HepG2 (cell line): ENCODE data around the gene OSBPL2. TPM values are rescaled to one million over a fixed set of nuclear protein-coding genes. Genes with fewer than 3 reads are reported as not detected.

Experiments used
- AKNA ChIP-seq: sonication (generic); formaldehyde crosslinking; IDR thresholded peaks from 2 replicates; pipeline ENCODE4 v1.4.0; 2020; ENCODE audit warnings: missing genetic modification reagents, borderline replicate concordance
- HMG20B ChIP-seq: conservative IDR thresholded peaks from 2 replicates; pipeline ENCODE4 v1.6.1; 2016; ENCODE audit warnings: missing genetic modification reagents, missing compliant biosample characterization
- IKZF5 ChIP-seq: IDR thresholded peaks from 2 replicates; pipeline ENCODE4 v1.6.1; 2018; ENCODE audit warnings: missing genetic modification reagents, mild to moderate bottlenecking, missing compliant biosample characterization
- NR3C1 ChIP-seq: sonication (generic); formaldehyde crosslinking; IDR thresholded peaks from 2 replicates; pipeline ENCODE4 v1.4.0; 2020; ENCODE audit warnings: missing genetic modification reagents
- SOX5 ChIP-seq: IDR thresholded peaks from 2 replicates; pipeline ENCODE4 v1.6.1; 2016; ENCODE audit warnings: borderline replicate concordance
- SP1 ChIP-seq, 2 experiments: fragments of 450-650 bp in 1 of 2; sonication (generic) in 1 of 2; formaldehyde crosslinking in 1 of 2; IDR thresholded peaks; 2 replicates each; pipeline versions ENCODE4 v1.4.0 to v1.6.1; 2016 to 2020; ENCODE audit warnings: missing genetic modification reagents in 1 of 2
- TEAD3 ChIP-seq: optimal IDR thresholded peaks from 2 replicates; pipeline ENCODE3; 2016; ENCODE audit warnings: borderline replicate concordance
- ZBTB4 ChIP-seq: sonication (generic); formaldehyde crosslinking; IDR thresholded peaks from 2 replicates; pipeline ENCODE4 v1.4.0; 2020; ENCODE audit warnings: missing genetic modification reagents, mild to moderate bottlenecking, borderline replicate concordance
- ZFP41 ChIP-seq: sonication (generic); formaldehyde crosslinking; IDR thresholded peaks from 2 replicates; pipeline ENCODE4 v1.4.0; 2020; ENCODE audit warnings: mild to moderate bottlenecking, missing genetic modification reagents, borderline replicate concordance
- ZNF687 ChIP-seq: sonication (generic); formaldehyde crosslinking; IDR thresholded peaks from 2 replicates; pipeline ENCODE4 v1.5.1; 2020; ENCODE audit warnings: mild to moderate bottlenecking, missing genetic modification reagents, moderate library complexity
- polyA plus RNA-seq, 8 experiments: library from polyadenylated mRNA; depleted of rRNA in 3 of 8; stranded (reverse) in 7 of 8; unstranded in 1 of 8; fragments of >200 nt; fragmentation: Illumina TruSeq in 4 of 8; extraction: Trizol in 4 of 8; gene quantifications; 2 replicates each; pipeline versions ENCODE4 v1.2.1 to v1.2.3, GENCODE V29; 2011 to 2016; ENCODE audit warnings: low read depth in 4 of 8, missing spikeins in 1 of 8, mixed read lengths in 1 of 8; ENCODE audit not compliant: insufficient read depth in 1 of 8
- total RNA-seq, 5 experiments: library from RNA; depleted of rRNA; stranded (reverse); fragments of >200 nt; fragmentation: Illumina TruSeq; extraction: Trizol; gene quantifications; 2 replicates each; pipeline ENCODE4 v1.2.3, GENCODE V29; 2016; ENCODE audit warnings: low read depth in 1 of 5

OSBPL2 gene
- total and polyA plus RNA-seq, 2 of the 13 experiments (the other 11 are each of a cell fraction or from before 2014, with no cell fraction given) = 18.5 to 37.4 TPM

GRCh38 chr20:62236766-62237513, 1.4 kb upstream of the OSBPL2 start (continued):
- TF ChIP-seq AKNA (CRISPR knock-in tag) = no peak
- 0 out of 2 replicates have a peak, but pooled peaks have one; percentile 53 for TF ChIP-seq NR3C1
- peak; percentile 88 for TF ChIP-seq ZNF687 (CRISPR knock-in tag)
- TF ChIP-seq ZFP41 (CRISPR knock-in tag) = 0 out of 2 replicates have a peak, but pooled peaks have one; percentile 27
- no peak for TF ChIP-seq SP1 (IDR thresholded peaks at IDR 0.05)
- TF ChIP-seq SP1 (CRISPR knock-in tag; IDR thresholded peaks at IDR 0.05) = 0 out of 2 replicates have a peak, but pooled peaks have one; percentile 10
- no peak for TF ChIP-seq ZBTB4
- 0 out of 2 replicates have a peak, but pooled peaks have one; percentile 8 for TF ChIP-seq SOX5 (CRISPR knock-in tag)
- TF ChIP-seq TEAD3 (CRISPR knock-in tag) = no peak
- 0 out of 2 replicates have a peak, but pooled peaks have one; percentile 17 for TF ChIP-seq IKZF5 (CRISPR knock-in tag)
- TF ChIP-seq HMG20B (CRISPR knock-in tag) = no peak
